Measurements from ENCODE around the gene SKIL. TPM values are rescaled to one million over a fixed set of nuclear protein-coding genes. Genes with fewer than 3 reads are reported as not detected.

The SKIL gene
- total and polyA plus RNA-seq, 12 donors = 8.7 to 52.1 (median 42.0) TPM

GRCh38 chr3:170387950-170388349 is 30.4 kb downstream of the SKIL start:
- Histone ChIP-seq H3K4me1 (replicated peaks in 1 of 2) (peaks cover 0 to 1% of the 10 kb centered on the region in 2 donors), H3K4me3 (no peak overlapping the region), H3K27me3 (no peaks in the 10 kb centered on the region), H3K27ac (no peak overlapping the region), H3K9me3 (replicated peaks in 1 of 3) (no peaks in the 10 kb centered on the region), H3K36me3 (replicated peaks in 1 of 2) (peaks cover 0 to 48% of the 10 kb centered on the region in 2 donors)
- intact Hi-C loops (cut with DNase I) = no loop called here
- no peak for DNase-seq
- TF ChIP-seq POLR2A (IDR thresholded peaks at IDR 0.05) = no peak
- peak in 1 of 6 experiments; percentile 6 for TF ChIP-seq CTCF (IDR thresholded peaks at IDR 0.05)

- no peak for DNase-seq
- no peaks in the 10 kb centered on the region for H3K27me3 ChIP-seq
- TF ChIP-seq POLR2A (IDR thresholded peaks at IDR 0.05) = no peak
- TF ChIP-seq CTCF (IDR thresholded peaks at IDR 0.05) = no peak
- WGBS, 4 donors = 84 to 92% (median 89%) methylated on average over 4 of the region's 4 CpGs
- no peak overlapping the region for H3K4me3 ChIP-seq
- intact Hi-C loops (cut with DNase I) = no loop called here
- no peak overlapping the region for H3K27ac ChIP-seq
- no peaks in the 10 kb centered on the region for H3K9me3 ChIP-seq (replicated peaks in 1 of 3)
- H3K4me1 ChIP-seq (replicated peaks in 1 of 2) = no peaks in the 10 kb centered on the region
- H3K36me3 ChIP-seq (replicated peaks in 1 of 2) = peaks cover 0 to 21% of the 10 kb centered on the region in 2 donors
Measured at GRCh38 chr3:170391108-170391507, 33.6 kb downstream of the SKIL start.

- no peak overlapping the region for H3K27ac ChIP-seq
- H3K9me3 ChIP-seq (replicated peaks in 1 of 3) = no peaks in the 10 kb centered on the region
- TF ChIP-seq CTCF (IDR thresholded peaks at IDR 0.05) (no peak), POLR2A (IDR thresholded peaks at IDR 0.05) (no peak)
- H3K27me3 ChIP-seq = no peaks in the 10 kb centered on the region
- H3K4me1 ChIP-seq (replicated peaks in 1 of 2) = no peaks in the 10 kb centered on the region
- peaks cover 0 to 5% of the 10 kb centered on the region in 2 donors for H3K36me3 ChIP-seq (replicated peaks in 1 of 2)
- intact Hi-C loops (cut with DNase I) = no loop called here
- 90 to 94% (median 93%) methylated on average over 6 of the region's 6 CpGs for WGBS, 4 donors
- no peak for DNase-seq
- no peak overlapping the region for H3K4me3 ChIP-seq
Measured at GRCh38 chr3:170397685-170398084, 40.2 kb downstream of the SKIL start.

GRCh38 chr3:170405101-170405500 is 47.6 kb downstream of the SKIL start:
- Histone ChIP-seq H3K9me3 (replicated peaks in 1 of 3) (no peaks in the 10 kb centered on the region), H3K4me3 (no peak overlapping the region), H3K27me3 (no peaks in the 10 kb centered on the region), H3K27ac (no peak overlapping the region), H3K4me1 (replicated peaks in 1 of 2) (no peaks in the 10 kb centered on the region), H3K36me3 (replicated peaks in 1 of 2) (no peaks in the 10 kb centered on the region)
- intact Hi-C loops (cut with DNase I) = no loop called here
- no peak for DNase-seq
- TF ChIP-seq CTCF (IDR thresholded peaks at IDR 0.05) = no peak
- no peak for TF ChIP-seq POLR2A (IDR thresholded peaks at IDR 0.05)

Data from adrenal gland (tissue), 12 donors.